ENCODE results near the gene ERBB4. TPM values are rescaled to one million over a fixed set of nuclear protein-coding genes. Genes with fewer than 3 reads are reported as not detected.

ERBB4 gene
- total RNA-seq, 2 experiments from 2014 or later, result not detected

DNA sequence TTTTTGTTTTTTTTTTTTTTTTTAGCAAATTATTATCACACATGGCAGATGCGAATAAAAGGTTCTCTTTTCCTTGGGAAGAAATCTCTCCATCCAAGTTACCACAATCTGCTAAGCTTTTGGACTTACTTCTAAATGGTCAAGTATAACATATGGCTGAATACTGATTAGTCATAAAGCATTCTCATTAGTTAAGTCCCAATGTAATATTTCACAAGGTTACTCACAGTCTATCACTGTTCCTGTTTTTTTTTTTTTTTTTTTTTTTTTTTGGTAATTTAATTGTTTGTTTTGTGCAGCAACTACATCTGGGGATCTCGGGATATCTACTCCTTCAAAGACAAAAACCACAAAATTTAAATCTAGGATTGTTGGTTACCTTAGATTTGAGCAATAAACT lies 1210.5 kb downstream of the ERBB4 start:
- no peak overlapping the region for H3K27ac Mint-ChIP-seq
- Histone ChIP-seq H3K27ac (ENCODE audit: low read depth in 1 of 2, low read length in 2 of 2) (no peak overlapping the region), H3K4me3 (ENCODE audit: low read length) (no peak overlapping the region), H3K36me3 (ENCODE audit: insufficient read depth, low read length) (no peaks in the 10 kb centered on the region), H3K27me3 (ENCODE audit: control insufficient read depth in 1 of 2, insufficient read depth in 2 of 2, low read length in 2 of 2) (no peaks in the 10 kb centered on the region), H3K4me1 (ENCODE audit: insufficient read depth, low read length) (no peaks in the 10 kb centered on the region), H3K9me3 (ENCODE audit: control insufficient read depth in 1 of 2, insufficient read depth in 1 of 2, low read length in 2 of 2) (peaks cover 0 to 11% of the 10 kb centered on the region in 2 experiments)
- intact Hi-C loops (cut with DNase I, micrococcal nuclease), result no loop called here
- POLR2A ChIA-PET, result no interaction called here
- H3K36me3 Mint-ChIP-seq (ENCODE audit: low read depth), result no peaks in the 10 kb centered on the region
- CTCF ChIA-PET, result no interaction called here
- H3K4me3 Mint-ChIP-seq, result no peak overlapping the region
- DNase-seq, result no peak
- no peak for ATAC-seq (ENCODE audit: poor library complexity)
- H3K9me3 Mint-ChIP-seq, result peaks cover 11% of the 10 kb centered on the region
- no peaks in the 10 kb centered on the region for H3K27me3 Mint-ChIP-seq
- TF ChIP-seq, protein P1, sequence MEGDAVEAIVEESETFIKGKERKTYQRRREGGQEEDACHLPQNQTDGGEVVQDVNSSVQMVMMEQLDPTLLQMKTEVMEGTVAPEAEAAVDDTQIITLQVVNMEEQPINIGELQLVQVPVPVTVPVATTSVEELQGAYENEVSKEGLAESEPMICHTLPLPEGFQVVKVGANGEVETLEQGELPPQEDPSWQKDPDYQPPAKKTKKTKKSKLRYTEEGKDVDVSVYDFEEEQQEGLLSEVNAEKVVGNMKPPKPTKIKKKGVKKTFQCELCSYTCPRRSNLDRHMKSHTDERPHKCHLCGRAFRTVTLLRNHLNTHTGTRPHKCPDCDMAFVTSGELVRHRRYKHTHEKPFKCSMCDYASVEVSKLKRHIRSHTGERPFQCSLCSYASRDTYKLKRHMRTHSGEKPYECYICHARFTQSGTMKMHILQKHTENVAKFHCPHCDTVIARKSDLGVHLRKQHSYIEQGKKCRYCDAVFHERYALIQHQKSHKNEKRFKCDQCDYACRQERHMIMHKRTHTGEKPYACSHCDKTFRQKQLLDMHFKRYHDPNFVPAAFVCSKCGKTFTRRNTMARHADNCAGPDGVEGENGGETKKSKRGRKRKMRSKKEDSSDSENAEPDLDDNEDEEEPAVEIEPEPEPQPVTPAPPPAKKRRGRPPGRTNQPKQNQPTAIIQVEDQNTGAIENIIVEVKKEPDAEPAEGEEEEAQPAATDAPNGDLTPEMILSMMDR (IDR thresholded peaks at IDR 0.05), result no peak
- H3K4me1 Mint-ChIP-seq (ENCODE audit: low read depth), result no peaks in the 10 kb centered on the region

Small RNAs within 50 kb of the gene (microRNA-seq; reads per million reads assigned to microRNA genes)
- not detected for gene MIR548F2 (ENCODE audit: borderline microRNAs expressed, borderline replicate concordance)

Measured in CD4-positive, alpha-beta T cell (primary cell).